ENCODE results near the gene MSTO1.
"Not testable (repeated sequence)": the region's sequence is repeated elsewhere in the genome, so short reads cannot be mapped to it uniquely, and the experiment has no call there.

DNA sequence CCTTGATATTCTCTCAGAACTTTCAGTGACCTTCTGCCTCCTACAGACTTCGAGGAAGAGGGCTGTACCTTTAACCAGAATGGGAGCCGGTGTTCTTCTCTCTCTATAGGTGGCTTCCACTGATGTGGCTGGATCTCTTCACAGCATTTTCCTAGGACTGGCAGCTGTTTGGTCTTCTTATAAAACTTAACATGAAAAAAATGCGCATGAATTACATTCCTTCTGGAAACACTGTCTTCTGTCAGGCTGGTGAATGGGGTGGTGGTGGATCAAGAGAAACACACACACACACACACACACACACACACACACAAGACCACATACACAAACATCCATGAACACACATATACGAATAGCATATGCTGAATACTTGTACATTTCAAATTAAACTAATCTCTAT lies 51.2 kb downstream of the MSTO1 start:
- TF ChIP-seq CTCF (conservative IDR thresholded peaks at IDR 0.05; ENCODE audit: low read length); EZH2phosphoT487 (IDR thresholded peaks at IDR 0.05; ENCODE audit: borderline replicate concordance): not testable (repeated sequence)

Measured in Loucy (cell line).